Hypothalamus (tissue), 51 donors: ENCODE results near the gene TNS3.

Experiments
- DNase-seq, 51 donors: peaks; one replicate each; lab custom pipeline; 2025; lab: John Stamatoyannopoulos, UW

The TNS3 gene

GRCh38 chr7:47529826-47530555 lies 51.9 kb downstream of the TNS3 start:
- DNase-seq = no peak

- no peak for DNase-seq
Measured at GRCh38 chr7:47529405-47529804, 52.5 kb downstream of the TNS3 start.

GRCh38 chr7:47528471-47528870 lies 53.4 kb downstream of the TNS3 start:
- DNase-seq = no peak

- no peak for DNase-seq
Measured at GRCh38 chr7:47526466-47526865, 55.4 kb downstream of the TNS3 start.

- no peak for DNase-seq
Measured at GRCh38 chr7:47525066-47525623, 56.8 kb downstream of the TNS3 start.

GRCh38 chr7:47523401-47523800 lies 58.5 kb downstream of the TNS3 start:
- DNase-seq = no peak

- DNase-seq = no peak
Measured at GRCh38 chr7:47521816-47522561, 59.9 kb downstream of the TNS3 start.

GRCh38 chr7:47521011-47521795 lies 60.7 kb downstream of the TNS3 start:
- no peak for DNase-seq

- no peak for DNase-seq
Measured at GRCh38 chr7:47520406-47520805, 61.5 kb downstream of the TNS3 start.

- no peak for DNase-seq
Measured at GRCh38 chr7:47518827-47519226, 63.1 kb downstream of the TNS3 start.

GRCh38 chr7:47517821-47518480 lies 64.0 kb downstream of the TNS3 start:
- DNase-seq = no peak

- DNase-seq = no peak
Measured at GRCh38 chr7:47516985-47517600, 64.8 kb downstream of the TNS3 start.

GRCh38 chr7:47516386-47516785 lies 65.5 kb downstream of the TNS3 start:
- no peak for DNase-seq

- no peak for DNase-seq
Measured at GRCh38 chr7:47515305-47515834, 66.5 kb downstream of the TNS3 start.

- DNase-seq = no peak
Measured at GRCh38 chr7:47514818-47515217, 67.1 kb downstream of the TNS3 start.

GRCh38 chr7:47514367-47514766 lies 67.5 kb downstream of the TNS3 start:
- no peak for DNase-seq

GRCh38 chr7:47513741-47514241 lies 68.1 kb downstream of the TNS3 start:
- DNase-seq = peak in 7 of 51 donors; percentile 17 to 80 (median 46)

GRCh38 chr7:47512481-47513176 lies 69.3 kb downstream of the TNS3 start:
- no peak for DNase-seq
